HUES48 (cell line): ENCODE measurements around the gene DPP3.

Source experiments
- H3K27ac ChIP-seq: one replicate; pipeline ENCODE4 v1.7.0; 2013; ENCODE audit warnings: low read depth, low read length, inconsistent platforms
- H3K27me3 ChIP-seq: 2 replicates; pipeline ENCODE4 v1.6.1; 2013; ENCODE audit warnings: mild to moderate bottlenecking, low read length; ENCODE audit not compliant: control insufficient read depth, insufficient read depth
- H3K36me3 ChIP-seq: 2 replicates; pipeline ENCODE4 v1.6.1; 2013; ENCODE audit warnings: low read length; ENCODE audit not compliant: control insufficient read depth, insufficient read depth
- H3K4me1 ChIP-seq: 2 replicates; pipeline ENCODE4 v1.6.1; 2013; ENCODE audit warnings: mild to moderate bottlenecking, low read length; ENCODE audit not compliant: control insufficient read depth, insufficient read depth
- H3K4me3 ChIP-seq: 2 replicates; pipeline ENCODE4 v1.5.1; 2013; ENCODE audit warnings: mild to moderate bottlenecking, low read depth, low read length
- H3K9ac ChIP-seq: 2 replicates; pipeline ENCODE4 v1.6.1; 2013; ENCODE audit warnings: mild to moderate bottlenecking, low read depth, low read length, moderate library complexity
- H3K9me3 ChIP-seq: 2 replicates; pipeline ENCODE4 v1.6.1; 2013; ENCODE audit warnings: low read length; ENCODE audit not compliant: control insufficient read depth, insufficient read depth

Gene DPP3

GRCh38 chr11:66509131-66509561 is 28.9 kb downstream of the DPP3 start:
- no peaks in the 10 kb centered on the region for H3K27me3 ChIP-seq
- H3K36me3 ChIP-seq = peaks cover 35% of the 10 kb centered on the region
- no peaks in the 10 kb centered on the region for H3K4me1 ChIP-seq
- no peak overlapping the region for H3K27ac ChIP-seq
- no peak overlapping the region for H3K4me3 ChIP-seq
- H3K9ac ChIP-seq = no peak overlapping the region
- H3K9me3 ChIP-seq = no peaks in the 10 kb centered on the region

GRCh38 chr11:66510271-66510989 is 30.2 kb downstream of the DPP3 start, which contains the start of gene BBS1:
Gene BBS1, plus strand, starts transcription at chr11:66510635. Its CDS starts 25 bp downstream, at chr11:66510660.
- peaks cover 25% of the 10 kb centered on the region for H3K36me3 ChIP-seq
- peak within 1 kb of the TSS; percentile 95 for H3K4me3 ChIP-seq
- no peaks in the 10 kb centered on the region for H3K27me3 ChIP-seq
- peak within 1 kb of the TSS; percentile 69 for H3K9ac ChIP-seq
- H3K27ac ChIP-seq = peak within 1 kb of the TSS; percentile 69
- no peaks in the 10 kb centered on the region for H3K9me3 ChIP-seq
- no peaks in the 10 kb centered on the region for H3K4me1 ChIP-seq

GRCh38 chr11:66510990-66511339 is 30.7 kb downstream of the DPP3 start:
- Histone ChIP-seq H3K27me3 (no peaks in the 10 kb centered on the region), H3K4me1 (no peaks in the 10 kb centered on the region), H3K9me3 (no peaks in the 10 kb centered on the region), H3K4me3 (peak overlapping the region; percentile 95), H3K27ac (peak overlapping the region; percentile 48), H3K36me3 (peaks cover 23% of the 10 kb centered on the region), H3K9ac (peak overlapping the region; percentile 69)

- H3K27ac ChIP-seq = no peak overlapping the region
- H3K27me3 ChIP-seq = no peaks in the 10 kb centered on the region
- no peak overlapping the region for H3K4me3 ChIP-seq
- no peaks in the 10 kb centered on the region for H3K9me3 ChIP-seq
- H3K36me3 ChIP-seq = peaks cover 39% of the 10 kb centered on the region
- no peaks in the 10 kb centered on the region for H3K4me1 ChIP-seq
- H3K9ac ChIP-seq = no peak overlapping the region
These were observed 43.4 kb downstream of the DPP3 start for GRCh38 chr11:66523611-66524010.

- Histone ChIP-seq H3K27ac (no peak overlapping the region), H3K4me3 (no peak overlapping the region), H3K27me3 (no peaks in the 10 kb centered on the region), H3K36me3 (peaks cover 35% of the 10 kb centered on the region), H3K9me3 (no peaks in the 10 kb centered on the region), H3K9ac (no peak overlapping the region), H3K4me1 (no peaks in the 10 kb centered on the region)
These were observed 44.2 kb downstream of the DPP3 start for GRCh38 chr11:66524304-66525040.

GRCh38 chr11:66529069-66529468 is 48.8 kb downstream of the DPP3 start:
- Histone ChIP-seq H3K4me3 (no peak overlapping the region), H3K9ac (no peak overlapping the region), H3K36me3 (0 out of 2 replicates have a peak, but pooled peaks cover 2% of the 10 kb centered on the region), H3K4me1 (no peaks in the 10 kb centered on the region), H3K27ac (no peak overlapping the region), H3K9me3 (no peaks in the 10 kb centered on the region), H3K27me3 (no peaks in the 10 kb centered on the region)

- no peak overlapping the region for H3K9ac ChIP-seq
- H3K27me3 ChIP-seq = no peaks in the 10 kb centered on the region
- H3K4me1 ChIP-seq = no peaks in the 10 kb centered on the region
- H3K9me3 ChIP-seq = no peaks in the 10 kb centered on the region
- no peak overlapping the region for H3K27ac ChIP-seq
- 0 out of 2 replicates have a peak, but pooled peaks cover 2% of the 10 kb centered on the region for H3K36me3 ChIP-seq
- no peak overlapping the region for H3K4me3 ChIP-seq
These were observed 49.4 kb downstream of the DPP3 start for GRCh38 chr11:66529655-66530054.

GRCh38 chr11:66530927-66531709 is 50.9 kb downstream of the DPP3 start:
- 0 out of 2 replicates have a peak, but pooled peaks cover 2% of the 10 kb centered on the region for H3K36me3 ChIP-seq
- H3K4me3 ChIP-seq = no peak overlapping the region

GRCh38 chr11:66531841-66532240 is 51.6 kb downstream of the DPP3 start:
- Histone ChIP-seq H3K9me3 (no peaks in the 10 kb centered on the region), H3K9ac (no peak overlapping the region), H3K36me3 (0 out of 2 replicates have a peak, but pooled peaks cover 2% of the 10 kb centered on the region), H3K4me1 (no peaks in the 10 kb centered on the region), H3K4me3 (no peak overlapping the region), H3K27me3 (no peaks in the 10 kb centered on the region), H3K27ac (no peak overlapping the region)

More at GRCh38 chr11:66530927-66531709, 50.9 kb downstream of the DPP3 start:
- Histone ChIP-seq H3K4me1 (no peaks in the 10 kb centered on the region), H3K9me3 (no peaks in the 10 kb centered on the region), H3K9ac (no peak overlapping the region), H3K27ac (no peak overlapping the region), H3K27me3 (no peaks in the 10 kb centered on the region)

GRCh38 chr11:66532784-66533183 is 52.5 kb downstream of the DPP3 start:
- H3K4me1 ChIP-seq = no peaks in the 10 kb centered on the region
- H3K27ac ChIP-seq = no peak overlapping the region
- H3K9me3 ChIP-seq = no peaks in the 10 kb centered on the region
- H3K36me3 ChIP-seq = 0 out of 2 replicates have a peak, but pooled peaks cover 2% of the 10 kb centered on the region
- no peak overlapping the region for H3K4me3 ChIP-seq
- H3K9ac ChIP-seq = no peak overlapping the region
- no peaks in the 10 kb centered on the region for H3K27me3 ChIP-seq
